CD4-positive, alpha-beta memory T cell (primary cell): ENCODE data around the gene GRIN3B. TPM values are rescaled to one million over a fixed set of nuclear protein-coding genes. Genes with fewer than 3 reads are reported as not detected.

ENCODE experiments used
- CTCF ChIA-PET: fragments of 350-600 bp; sonication (Branson Sonifier 250); formaldehyde crosslinking; loops from one replicate; lab custom pipeline; 2021; ENCODE audit warnings: inconsistent platforms; ENCODE audit not compliant: partially characterized antibody; lab: Charles Lee
- POLR2A ChIA-PET: fragments of 350-600 bp; sonication (Branson Sonifier 250); formaldehyde crosslinking; loops from one replicate; lab custom pipeline; 2021; ENCODE audit not compliant: partially characterized antibody; lab: Charles Lee
- DNase-seq, 5 donors: peaks; one replicate each; pipeline versions ENCODE4 v3.0.0 to v3.0.0-alpha.2; 2020 to 2022; ENCODE audit warnings: mixed read lengths in 1 of 5
- H3K27ac ChIP-seq: one replicate; pipeline ENCODE4 v1.7.0; 2013; ENCODE audit warnings: low read depth, low read length
- H3K27me3 ChIP-seq: 2 replicates; pipeline ENCODE4 v1.7.0; 2013; ENCODE audit warnings: mild to moderate bottlenecking, low read length, moderate library complexity; ENCODE audit not compliant: insufficient read depth
- H3K36me3 ChIP-seq: 2 replicates; pipeline ENCODE4 v1.7.0; 2013; ENCODE audit warnings: mild to moderate bottlenecking, low read length, moderate library complexity; ENCODE audit not compliant: insufficient read depth
- H3K4me1 ChIP-seq: 2 replicates; pipeline ENCODE4 v1.7.0; 2013; ENCODE audit warnings: mild to moderate bottlenecking, low read length, moderate library complexity; ENCODE audit not compliant: insufficient read depth
- H3K4me3 ChIP-seq, 2 donors: one replicate each; pipeline ENCODE4 v1.7.0; 2013; ENCODE audit warnings: low read length in 2 of 2, mild to moderate bottlenecking in 1 of 2
- H3K9me3 ChIP-seq, 2 donors: one replicate each; pipeline ENCODE4 v1.7.0; 2013; ENCODE audit warnings: low read length in 2 of 2, control low read depth in 1 of 2; ENCODE audit not compliant: control insufficient read depth in 1 of 2
- H3K27ac Mint-ChIP-seq, 7 donors: one replicate each; pipeline ENCODE4 v1.8.0; 2020 to 2021; ENCODE audit warnings: mixed read lengths in 7 of 7, mild to moderate bottlenecking in 6 of 7, inconsistent platforms in 3 of 7, moderate library complexity in 3 of 7
- H3K27me3 Mint-ChIP-seq, 2 donors: one replicate each; pipeline ENCODE4 v1.8.0; 2020 to 2021; ENCODE audit warnings: mixed read lengths in 2 of 2
- H3K36me3 Mint-ChIP-seq, 2 donors: one replicate each; pipeline ENCODE4 v1.8.0; 2020 to 2021; ENCODE audit warnings: mixed read lengths in 2 of 2, inconsistent platforms in 1 of 2, mild to moderate bottlenecking in 1 of 2
- H3K4me1 Mint-ChIP-seq, 4 donors: one replicate each; pipeline ENCODE4 v1.8.0; 2020 to 2021; ENCODE audit warnings: mixed read lengths in 4 of 4, mild to moderate bottlenecking in 1 of 4
- H3K4me3 Mint-ChIP-seq, 8 donors: one replicate each; pipeline ENCODE4 v1.8.0; 2020 to 2021; ENCODE audit warnings: mixed read lengths in 8 of 8, mild to moderate bottlenecking in 7 of 8, moderate library complexity in 6 of 8, inconsistent platforms in 3 of 8
- H3K9me3 Mint-ChIP-seq, 8 donors: one replicate each; pipeline ENCODE4 v1.8.0; 2020 to 2021; ENCODE audit warnings: mixed read lengths in 8 of 8, mild to moderate bottlenecking in 5 of 8, inconsistent platforms in 3 of 8, moderate library complexity in 1 of 8
- intact Hi-C: fragments of 100-400 bp; cut with micrococcal nuclease; formaldehyde crosslinking; loops from one replicate; pipeline ENCODE4 v1.15.1; 2023
- polyA plus RNA-seq, 2 donors: library from polyadenylated mRNA; unstranded; fragments of 300-500 nt; fragmentation: Illumina TruSeq; gene quantifications; one replicate each; pipeline ENCODE4 v1.2.3, GENCODE V29; 2021
- total RNA-seq, 2 experiments: library from RNA; stranded (reverse); gene quantifications; one replicate each; pipeline ENCODE4 v1.2.3, GENCODE V29; 2021

The GRIN3B gene
- total RNA-seq (not detected), polyA plus RNA-seq (not detected)

DNA sequence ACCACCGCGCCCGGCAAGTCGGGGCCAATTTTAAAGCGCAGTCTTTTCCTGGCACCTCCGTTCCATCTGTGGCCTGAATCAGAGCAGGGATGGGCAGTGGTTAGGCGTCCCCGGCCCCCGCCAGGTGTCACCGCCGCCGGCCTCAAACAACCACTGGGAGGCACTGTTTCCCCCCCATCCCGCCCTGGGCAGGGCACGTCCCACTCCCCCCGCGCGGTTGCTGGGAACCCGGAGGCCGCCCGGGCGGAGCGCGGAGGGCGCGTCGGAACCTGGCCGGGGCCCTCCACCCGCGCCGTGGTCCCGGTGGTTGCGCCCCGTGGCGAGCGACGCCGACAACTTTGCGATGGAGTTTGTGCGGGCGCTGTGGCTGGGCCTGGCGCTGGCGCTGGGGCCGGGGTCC, at the start of gene GRIN3B:
TSS of gene GRIN3B (plus strand) at position 325 of the 400 bp plus-strand sequence. CDS start at position 344, 19 bp downstream.
- Histone ChIP-seq H3K27me3 (peaks cover 26% of the 10 kb centered on the region), H3K27ac (no peak within 1 kb of the TSS), H3K36me3 (no peaks in the 10 kb centered on the region), H3K4me3 (no peak within 1 kb of the TSS), H3K9me3 (no peaks in the 10 kb centered on the region), H3K4me1 (peaks cover 26% of the 10 kb centered on the region)
- peaks cover 4 to 26% (median 14%) of the 10 kb centered on the region in 4 donors for H3K4me1 Mint-ChIP-seq
- peaks cover 19 to 22% of the 10 kb centered on the region in 2 donors for H3K27me3 Mint-ChIP-seq
- intact Hi-C loops = loop anchor here (2.0 kb wide), 3 partner anchors 21 to 137 kb away; partner anchors contain the start of genes RNU6-2 and TMEM259
- peak within 1 kb of the TSS in 4 of 7 donors; percentile 22 to 90 (median 46) for H3K27ac Mint-ChIP-seq
- H3K4me3 Mint-ChIP-seq = peak within 1 kb of the TSS in 6 of 8 donors; percentile 36 to 81 (median 61)
- H3K9me3 Mint-ChIP-seq = peaks cover 0 to 2% (median 0%) of the 10 kb centered on the region in 8 donors
- H3K36me3 Mint-ChIP-seq = peaks cover 0 to 6% of the 10 kb centered on the region in 2 donors
- DNase-seq = peak; percentile 46 to 60 (median 47)
- POLR2A ChIA-PET = interaction anchor here (1.5 kb wide), 1 partner anchor 40 kb away, joined by 3 read pairs; the partner anchor contains the start of gene ABCA7
- CTCF ChIA-PET = no interaction called here

GRCh38 chr19:952049-952679, 48.1 kb upstream of the GRIN3B start:
- peak overlapping the region in 1 of 7 donors; percentile 78 for H3K27ac Mint-ChIP-seq
- no peaks in the 10 kb centered on the region for H3K27me3 Mint-ChIP-seq
- intact Hi-C loops = no loop called here
- H3K9me3 Mint-ChIP-seq = no peaks in the 10 kb centered on the region
- peaks cover 15% of the 10 kb centered on the region for H3K4me1 ChIP-seq
- CTCF ChIA-PET = no interaction called here
- H3K4me1 Mint-ChIP-seq = peaks cover 0 to 10% (median 3%) of the 10 kb centered on the region in 4 donors
- no peaks in the 10 kb centered on the region for H3K9me3 ChIP-seq
- H3K4me3 ChIP-seq = no peak overlapping the region
- H3K36me3 Mint-ChIP-seq = no peaks in the 10 kb centered on the region
- no peak overlapping the region for H3K27ac ChIP-seq
- H3K36me3 ChIP-seq = no peaks in the 10 kb centered on the region
- POLR2A ChIA-PET = interaction anchor here (1.6 kb wide), 1 partner anchor 19 kb away, joined by 3 read pairs; no protein-coding TSS in a partner anchor
- H3K4me3 Mint-ChIP-seq = peak overlapping the region in 4 of 8 donors; percentile 6 to 20 (median 12)
- H3K27me3 ChIP-seq = no peaks in the 10 kb centered on the region
- DNase-seq = peak in 1 of 5 donors; percentile 17

DNA sequence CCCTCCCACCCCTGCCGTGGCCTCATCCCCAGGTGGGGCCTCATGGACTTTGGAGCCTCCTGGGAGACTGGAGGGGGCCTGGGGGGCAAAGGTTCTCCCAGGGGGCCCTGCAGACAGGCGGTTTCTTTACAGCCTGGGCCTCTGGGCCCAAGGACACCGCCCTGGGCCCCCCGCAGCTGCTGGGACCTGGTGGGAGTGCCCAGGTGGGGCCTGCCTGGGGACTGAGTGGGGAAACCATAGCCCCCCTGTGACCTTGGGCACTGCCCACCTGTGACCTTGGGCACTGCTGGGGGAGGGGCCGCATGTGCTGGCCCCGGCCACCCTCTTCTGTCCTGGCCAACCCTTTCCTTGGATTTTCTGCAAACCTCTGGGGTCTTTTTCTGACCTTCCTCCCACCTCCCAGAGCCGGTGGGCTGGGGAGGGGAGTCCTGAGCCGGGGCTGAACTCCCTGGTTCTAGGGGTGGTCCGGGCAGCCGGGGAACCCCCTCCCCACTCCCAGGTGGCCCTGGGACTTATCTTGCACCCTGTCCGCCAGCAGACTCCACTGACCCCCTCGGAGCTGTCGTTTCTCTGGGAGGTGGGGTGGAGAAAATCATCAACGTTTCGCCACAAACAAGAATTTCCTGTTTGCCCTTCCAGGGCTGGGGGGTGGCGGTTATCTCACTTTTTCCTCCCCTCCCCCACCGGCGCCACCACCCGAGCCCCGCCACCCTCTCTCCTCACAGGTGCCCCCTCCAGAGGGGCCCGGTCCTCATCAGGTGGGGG, 47.4 kb upstream of the GRIN3B start:
- ChIA-PET CTCF (no interaction called here), POLR2A (interaction anchor here (1.6 kb wide), 1 partner anchor 20 kb away, joined by 3 read pairs; no protein-coding TSS in a partner anchor)
- intact Hi-C loops = no loop called here
- Histone ChIP-seq H3K27ac (peak overlapping the region; percentile 9), H3K36me3 (no peaks in the 10 kb centered on the region), H3K27me3 (no peaks in the 10 kb centered on the region), H3K9me3 (no peaks in the 10 kb centered on the region), H3K4me1 (peaks cover 15% of the 10 kb centered on the region), H3K4me3 (peak overlapping the region in 1 of 2 donors; percentile 43)
- DNase-seq = peak in 1 of 5 donors; percentile 34
- no peaks in the 10 kb centered on the region for H3K9me3 Mint-ChIP-seq
- peak overlapping the region in 7 of 8 donors; percentile 20 to 69 (median 65) for H3K4me3 Mint-ChIP-seq
- H3K36me3 Mint-ChIP-seq = no peaks in the 10 kb centered on the region
- no peaks in the 10 kb centered on the region for H3K27me3 Mint-ChIP-seq
- peak overlapping the region in 5 of 7 donors; percentile 22 to 64 (median 50) for H3K27ac Mint-ChIP-seq
- peaks cover 0 to 10% (median 3%) of the 10 kb centered on the region in 4 donors for H3K4me1 Mint-ChIP-seq

GRCh38 chr19:953445-954271, 46.6 kb upstream of the GRIN3B start:
- peaks cover 15% of the 10 kb centered on the region for H3K4me1 ChIP-seq
- no peaks in the 10 kb centered on the region for H3K9me3 Mint-ChIP-seq
- DNase-seq = peak in 1 of 5 donors; percentile 30
- no peaks in the 10 kb centered on the region for H3K36me3 Mint-ChIP-seq
- no peaks in the 10 kb centered on the region for H3K27me3 Mint-ChIP-seq
- intact Hi-C loops = no loop called here
- H3K27me3 ChIP-seq = no peaks in the 10 kb centered on the region
- H3K27ac Mint-ChIP-seq = peak overlapping the region in 1 of 7 donors; percentile 69
- ChIA-PET CTCF (no interaction called here), POLR2A (interaction anchor here (1.6 kb wide), 1 partner anchor 21 kb away, joined by 3 read pairs; no protein-coding TSS in a partner anchor)
- no peak overlapping the region for H3K4me3 ChIP-seq
- no peaks in the 10 kb centered on the region for H3K9me3 ChIP-seq
- no peaks in the 10 kb centered on the region for H3K36me3 ChIP-seq
- H3K4me3 Mint-ChIP-seq = peak overlapping the region in 6 of 8 donors; percentile 29 to 67 (median 42)
- H3K27ac ChIP-seq = no peak overlapping the region
- peaks cover 0 to 10% (median 3%) of the 10 kb centered on the region in 4 donors for H3K4me1 Mint-ChIP-seq

DNA sequence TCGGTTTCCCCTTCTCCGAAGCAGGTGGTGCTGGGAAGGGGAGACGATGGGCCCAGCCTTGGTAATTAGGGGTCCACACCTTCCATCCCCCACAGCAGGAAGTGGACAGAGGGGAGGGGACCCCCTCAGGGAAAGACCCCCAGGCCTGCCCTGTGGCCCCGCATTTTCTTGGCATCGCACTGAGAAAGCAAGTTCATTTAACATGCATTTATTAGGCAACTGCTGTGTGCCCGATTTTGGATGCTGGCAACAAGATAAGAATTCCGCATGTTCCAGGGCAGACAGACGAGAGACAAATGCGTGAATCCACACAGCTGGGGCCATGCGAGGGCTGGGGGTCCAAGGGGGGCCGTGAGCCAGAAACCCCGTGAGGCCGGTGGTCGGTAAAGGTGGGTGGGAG, 45.9 kb upstream of the GRIN3B start:
- Mint-ChIP-seq H3K27me3 (no peaks in the 10 kb centered on the region), H3K4me3 (no peak overlapping the region), H3K4me1 (peaks cover 0 to 10% (median 3%) of the 10 kb centered on the region in 4 donors), H3K27ac (no peak overlapping the region), H3K9me3 (no peaks in the 10 kb centered on the region), H3K36me3 (no peaks in the 10 kb centered on the region)
- Histone ChIP-seq H3K9me3 (no peaks in the 10 kb centered on the region), H3K27ac (no peak overlapping the region), H3K36me3 (no peaks in the 10 kb centered on the region), H3K27me3 (no peaks in the 10 kb centered on the region), H3K4me3 (no peak overlapping the region), H3K4me1 (peaks cover 15% of the 10 kb centered on the region)
- ChIA-PET POLR2A (no interaction called here), CTCF (no interaction called here)
- DNase-seq = peak in 1 of 5 donors; percentile 37
- intact Hi-C loops = no loop called here

GRCh38 chr19:954672-955494, 45.3 kb upstream of the GRIN3B start:
- Mint-ChIP-seq H3K36me3 (no peaks in the 10 kb centered on the region), H3K4me1 (peaks cover 0 to 10% (median 3%) of the 10 kb centered on the region in 4 donors), H3K4me3 (no peak overlapping the region), H3K27ac (no peak overlapping the region), H3K27me3 (no peaks in the 10 kb centered on the region), H3K9me3 (no peaks in the 10 kb centered on the region)
- no peaks in the 10 kb centered on the region for H3K9me3 ChIP-seq
- ChIA-PET CTCF (no interaction called here), POLR2A (no interaction called here)
- H3K36me3 ChIP-seq = no peaks in the 10 kb centered on the region
- H3K4me1 ChIP-seq = peaks cover 15% of the 10 kb centered on the region
- H3K4me3 ChIP-seq = no peak overlapping the region
- no peaks in the 10 kb centered on the region for H3K27me3 ChIP-seq
- peak in 1 of 5 donors; percentile 5 for DNase-seq
- no peak overlapping the region for H3K27ac ChIP-seq
- intact Hi-C loops = no loop called here
